GM12865 (cell line): Measurements from ENCODE around the gene SLCO3A1.

Experiments used
- DNase-seq: peaks from one replicate; pipeline ENCODE4 v3.0.0; 2010; ENCODE audit warnings: low read depth
- H3K4me3 ChIP-seq: 2 replicates; pipeline ENCODE4 v1.5.1; 2011; ENCODE audit warnings: mild to moderate bottlenecking, low read depth, low read length, control low read depth
- TF ChIP-seq, protein P1 (sequence below): IDR thresholded peaks from 2 replicates; pipeline ENCODE4 v1.5.1; 2011; ENCODE audit warnings: low read length, control low read depth, low read depth, inconsistent platforms; ENCODE audit not compliant: insufficient read depth; ENCODE audit errors: missing control alignments

SLCO3A1 gene

GRCh38 chr15:91853511-91853947 lies at the start of gene SLCO3A1:
SLCO3A1 (plus strand) TSS chr15:91853708.
- no peak for DNase-seq
- TF ChIP-seq, protein P1, sequence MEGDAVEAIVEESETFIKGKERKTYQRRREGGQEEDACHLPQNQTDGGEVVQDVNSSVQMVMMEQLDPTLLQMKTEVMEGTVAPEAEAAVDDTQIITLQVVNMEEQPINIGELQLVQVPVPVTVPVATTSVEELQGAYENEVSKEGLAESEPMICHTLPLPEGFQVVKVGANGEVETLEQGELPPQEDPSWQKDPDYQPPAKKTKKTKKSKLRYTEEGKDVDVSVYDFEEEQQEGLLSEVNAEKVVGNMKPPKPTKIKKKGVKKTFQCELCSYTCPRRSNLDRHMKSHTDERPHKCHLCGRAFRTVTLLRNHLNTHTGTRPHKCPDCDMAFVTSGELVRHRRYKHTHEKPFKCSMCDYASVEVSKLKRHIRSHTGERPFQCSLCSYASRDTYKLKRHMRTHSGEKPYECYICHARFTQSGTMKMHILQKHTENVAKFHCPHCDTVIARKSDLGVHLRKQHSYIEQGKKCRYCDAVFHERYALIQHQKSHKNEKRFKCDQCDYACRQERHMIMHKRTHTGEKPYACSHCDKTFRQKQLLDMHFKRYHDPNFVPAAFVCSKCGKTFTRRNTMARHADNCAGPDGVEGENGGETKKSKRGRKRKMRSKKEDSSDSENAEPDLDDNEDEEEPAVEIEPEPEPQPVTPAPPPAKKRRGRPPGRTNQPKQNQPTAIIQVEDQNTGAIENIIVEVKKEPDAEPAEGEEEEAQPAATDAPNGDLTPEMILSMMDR: no peak

GRCh38 chr15:91807122-91807521 lies 46.4 kb upstream of the SLCO3A1 start:
- TF ChIP-seq, protein P1: no peak
- H3K4me3 ChIP-seq: no peak overlapping the region
- DNase-seq: no peak

More at GRCh38 chr15:91853511-91853947, at the start of gene SLCO3A1:
- peak within 1 kb of the TSS; percentile 46 for H3K4me3 ChIP-seq

GRCh38 chr15:91813924-91814323 lies 39.6 kb upstream of the SLCO3A1 start:
- no peak for DNase-seq
- TF ChIP-seq, protein P1: no peak
- H3K4me3 ChIP-seq: no peak overlapping the region

GRCh38 chr15:91816942-91817341 lies 36.6 kb upstream of the SLCO3A1 start:
- H3K4me3 ChIP-seq: no peak overlapping the region
- TF ChIP-seq, protein P1: no peak
- DNase-seq: no peak

GRCh38 chr15:91821458-91821857 lies 32.0 kb upstream of the SLCO3A1 start:
- H3K4me3 ChIP-seq: no peak overlapping the region
- TF ChIP-seq, protein P1: no peak
- DNase-seq: no peak

- no peak overlapping the region for H3K4me3 ChIP-seq
- DNase-seq: no peak
- TF ChIP-seq, protein P1: no peak
These were observed 29.3 kb upstream of the SLCO3A1 start for GRCh38 chr15:91824256-91824655.

DNA sequence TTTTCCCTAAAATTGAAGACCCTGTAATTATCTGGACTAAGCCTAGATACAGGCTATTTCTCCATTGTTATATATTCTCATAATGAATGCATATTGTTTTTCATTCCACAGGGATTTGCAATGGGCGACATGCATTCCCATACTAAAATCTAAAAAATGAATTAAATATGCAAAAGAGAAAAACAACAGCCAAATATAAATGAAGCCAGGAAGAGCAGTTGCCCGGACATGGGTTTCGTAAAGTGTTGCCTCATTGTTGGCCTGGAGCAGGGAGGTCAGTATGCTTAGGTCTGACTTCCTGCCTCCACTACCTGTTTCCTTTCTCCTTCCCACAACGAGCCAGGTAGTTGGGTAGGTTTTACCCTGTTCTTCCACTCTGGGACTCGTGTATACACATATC lies 27.1 kb upstream of the SLCO3A1 start:
- H3K4me3 ChIP-seq: no peak overlapping the region
- TF ChIP-seq, protein P1: no peak

More for the DNA sequence above, 27.1 kb upstream of the SLCO3A1 start:
- no peak for DNase-seq
